HG03442 (cell line): ENCODE results near the gene TFB1M.
"Not testable (repeated sequence)": the region's sequence is repeated elsewhere in the genome, so short reads cannot be mapped to it uniquely, and the experiment has no call there.

Experiments used
- ATAC-seq: cut with Tn5 transposase; IDR thresholded peaks from one replicate; pipeline ENCODE4 v1.9.1; 2021; ENCODE audit warnings: mild to moderate bottlenecking, moderate library complexity; ENCODE audit not compliant: unreplicated experiment

Gene TFB1M

GRCh38 chr6:155245193-155245592 lies 69.1 kb downstream of the TFB1M start:
- no peak for ATAC-seq

- ATAC-seq = no peak
Measured at GRCh38 chr6:155244434-155244833, 69.8 kb downstream of the TFB1M start.

GRCh38 chr6:155241966-155242365 lies 72.3 kb downstream of the TFB1M start:
- no peak for ATAC-seq

GRCh38 chr6:155240905-155241600 lies 73.2 kb downstream of the TFB1M start:
- no peak for ATAC-seq

- no peak for ATAC-seq
Measured at GRCh38 chr6:155237613-155238012, 76.7 kb downstream of the TFB1M start.

- ATAC-seq = no peak
Measured at GRCh38 chr6:155235087-155235486, 79.2 kb downstream of the TFB1M start.

- no peak for ATAC-seq
Measured at GRCh38 chr6:155234687-155235086, 79.6 kb downstream of the TFB1M start.

- no peak for ATAC-seq
Measured at GRCh38 chr6:155234167-155234566, 80.1 kb downstream of the TFB1M start.

- ATAC-seq = no peak
Measured at GRCh38 chr6:155232848-155233247, 81.4 kb downstream of the TFB1M start.

- ATAC-seq = not testable (repeated sequence)
Measured at GRCh38 chr6:155230975-155231374, 83.3 kb downstream of the TFB1M start.

GRCh38 chr6:155228546-155229166 lies 85.6 kb downstream of the TFB1M start:
- ATAC-seq = no peak

GRCh38 chr6:155227046-155227445 lies 87.2 kb downstream of the TFB1M start:
- ATAC-seq = no peak

- ATAC-seq = no peak
Measured at GRCh38 chr6:155224618-155225017, 89.7 kb downstream of the TFB1M start.

GRCh38 chr6:155223646-155224451 lies 90.4 kb downstream of the TFB1M start:
- peak; percentile 96 for ATAC-seq

GRCh38 chr6:155222506-155222905 lies 91.8 kb downstream of the TFB1M start:
- no peak for ATAC-seq

GRCh38 chr6:155221086-155221485 lies 93.2 kb downstream of the TFB1M start:
- ATAC-seq = no peak

GRCh38 chr6:155219858-155220301 lies 94.4 kb downstream of the TFB1M start:
- no peak for ATAC-seq

- ATAC-seq = no peak
Measured at GRCh38 chr6:155219299-155219698, 95.0 kb downstream of the TFB1M start.

GRCh38 chr6:155218711-155219110 lies 95.6 kb downstream of the TFB1M start:
- not testable (repeated sequence) for ATAC-seq

- ATAC-seq = no peak
Measured at GRCh38 chr6:155216312-155217046, 97.8 kb downstream of the TFB1M start.

- no peak for ATAC-seq
Measured at GRCh38 chr6:155215906-155216305, 98.4 kb downstream of the TFB1M start.
